A549 (cell line): ENCODE results near the gene C2CD2. TPM values are rescaled to one million over a fixed set of nuclear protein-coding genes. Genes with fewer than 3 reads are reported as not detected.

Source experiments
- ATAC-seq, 2 experiments: fragments of 200-7000 bp in 1 of 2; fragments of >200 bp in 1 of 2; cut with Nextera tagmentation in 1 of 2; cut with Tn5 transposase in 1 of 2; 3 replicates each; pipeline versions ENCODE4 v1.8.0 to v1.9.1; 2018 to 2020; ENCODE audit warnings: mild to moderate bottlenecking in 1 of 2, moderate library complexity in 1 of 2
- CTCF ChIA-PET: fragments of 300-600 bp; sonication (Branson Sonifier 250); formaldehyde crosslinking; extraction: SDS; loops from one replicate; lab custom pipeline; 2021; ENCODE audit warnings: antibody characterized with exemption, inconsistent platforms; lab: Yijun Ruan, JAX
- POLR2A ChIA-PET: fragments of 350-600 bp; formaldehyde crosslinking; extraction: SDS; loops from one replicate; lab custom pipeline; 2021; ENCODE audit warnings: antibody characterized with exemption, inconsistent platforms; lab: Yijun Ruan, JAX
- DNase-seq, 2 experiments: peaks; one replicate each; pipeline versions ENCODE4 v3.0.0 to v3.0.0-alpha.2; 2011 to 2016; ENCODE audit warnings: low read depth in 1 of 2, low spot score in 1 of 2
- FAIRE-seq: peaks from 2 replicates; lab custom pipeline; 2011; peaks lifted over from hg19 to GRCh38; lab: Jason Lieb, UNC
- H3K27ac ChIP-seq, 2 experiments: fragments of >200 bp; sonication (Bioruptor Twin); formaldehyde crosslinking; 3 replicates each; pipeline ENCODE4 v1.5.1; 2016 to 2017
- H3K4me1 ChIP-seq: fragments of >200 bp; sonication (Bioruptor Twin); formaldehyde crosslinking; 3 replicates; pipeline ENCODE4 v1.6.1; 2016
- H3K4me2 ChIP-seq: fragments of >200 bp; sonication (Bioruptor Twin); formaldehyde crosslinking; 3 replicates; pipeline ENCODE4 v1.6.1; 2016
- H3K4me3 ChIP-seq: fragments of >200 bp; sonication (Bioruptor Twin); formaldehyde crosslinking; 3 replicates; pipeline ENCODE4 v1.5.1; 2016
- H3K9me3 ChIP-seq: fragments of >200 bp; sonication (Bioruptor Twin); formaldehyde crosslinking; 3 replicates; pipeline ENCODE4 v1.6.1; 2016
- ATOH8 ChIP-seq: fragments of 250-450 bp; sonication (Bioruptor Pico); IDR thresholded peaks from 2 replicates; pipeline ENCODE4 v1.5.0; 2020; ENCODE audit warnings: low read depth, mild to moderate bottlenecking, moderate library complexity
- CHD2 ChIP-seq: fragments of 150-350 bp; IDR thresholded peaks from 2 replicates; pipeline ENCODE4 v1.6.1; 2014; ENCODE audit warnings: low read length; ENCODE audit not compliant: partially characterized antibody
- EHF ChIP-seq: fragments of 250-450 bp; sonication (Bioruptor Pico); IDR thresholded peaks from 2 replicates; pipeline ENCODE4 v1.5.0; 2020; ENCODE audit warnings: mild to moderate bottlenecking
- FOSB ChIP-seq: fragments of 250-450 bp; sonication (Bioruptor Pico); IDR thresholded peaks from 2 replicates; pipeline ENCODE4 v1.5.0; 2020; ENCODE audit warnings: mild to moderate bottlenecking, moderate library complexity
- HOXA7 ChIP-seq: fragments of 250-450 bp; sonication (Bioruptor Pico); IDR thresholded peaks from 2 replicates; pipeline ENCODE4 v1.5.0; 2020; ENCODE audit warnings: mild to moderate bottlenecking, moderate library complexity
- HOXB13 ChIP-seq: fragments of 250-450 bp; sonication (Bioruptor Pico); IDR thresholded peaks from 2 replicates; pipeline ENCODE4 v1.5.0; 2020; ENCODE audit warnings: low read depth, mild to moderate bottlenecking, moderate library complexity
- JUN ChIP-seq, 2 experiments: fragments of >200 bp; sonication (Bioruptor Twin); formaldehyde crosslinking; IDR thresholded peaks; 2 replicates in 1 of 2; 3 replicates in 1 of 2; pipeline ENCODE4 v1.6.1; 2016 to 2017
- KDM1A ChIP-seq: fragments of 200-600 bp; sonication (generic); IDR thresholded peaks from 2 replicates; pipeline ENCODE4 v1.6.1; 2016; ENCODE audit warnings: low read depth, mild to moderate bottlenecking
- KDM5A ChIP-seq: fragments of 200-600 bp; sonication (generic); IDR thresholded peaks from 2 replicates; pipeline ENCODE4 v1.6.1; 2016; ENCODE audit warnings: antibody characterized with exemption, mild to moderate bottlenecking
- MAFK ChIP-seq: fragments of 450-650 bp; IDR thresholded peaks from 2 replicates; pipeline ENCODE4 v1.6.1; 2014; ENCODE audit not compliant: partially characterized antibody
- NFE2L2 ChIP-seq: fragments of 150-350 bp; conservative IDR thresholded peaks from 2 replicates; pipeline ENCODE4 v1.6.1; 2014; ENCODE audit warnings: low read length
- NPAS2 ChIP-seq: fragments of 250-450 bp; sonication (Bioruptor Pico); IDR thresholded peaks from 2 replicates; pipeline ENCODE4 v1.8.0; 2022; ENCODE audit warnings: mild to moderate bottlenecking, moderate library complexity, borderline replicate concordance
- NR3C1 ChIP-seq: fragments of >200 bp; sonication (Bioruptor Twin); formaldehyde crosslinking; IDR thresholded peaks from 3 replicates; pipeline ENCODE4 v1.6.1; 2017
- ZC3H11A ChIP-seq: fragments of 450-650 bp; IDR thresholded peaks from 2 replicates; pipeline ENCODE4 v1.6.1; 2014; ENCODE audit warnings: antibody characterized with exemption, mild to moderate bottlenecking
- ZNF302 ChIP-seq: fragments of 250-450 bp; sonication (Bioruptor Pico); IDR thresholded peaks from 2 replicates; pipeline ENCODE4 v1.9.0; 2021; ENCODE audit warnings: inconsistent platforms, mild to moderate bottlenecking, moderate library complexity
- ZSCAN20 ChIP-seq: fragments of 250-450 bp; sonication (Bioruptor Pico); IDR thresholded peaks from 2 replicates; pipeline ENCODE4 v1.8.0; 2022; ENCODE audit warnings: mild to moderate bottlenecking, moderate library complexity
- WGBS: methylation state at CpG from one replicate; pipeline ENCODE4 v1.1.6; 2017; ENCODE audit errors: missing lambda C conversion rate; 5-methylcytosine and 5-hydroxymethylcytosine counted together
- polyA plus RNA-seq, 4 experiments: library from polyadenylated mRNA; depleted of rRNA in 3 of 4; stranded (reverse); fragments of >200 nt; fragmentation: RNase III in 1 of 4; extraction: RNeasy Plus Mini Kit Qiagen cat#74134 plus additional on column Dnase treatment in 1 of 4; gene quantifications; 2 replicates in 3 of 4; 3 replicates in 1 of 4; pipeline ENCODE4 v1.2.3, GENCODE V29; 2011 to 2017
- TF ChIP-seq, protein P1 (sequence below): fragments of >200 bp; sonication (Bioruptor Twin); formaldehyde crosslinking; IDR thresholded peaks from 3 replicates; pipeline ENCODE4 v1.5.1; 2016
- TF ChIP-seq, protein P2 (sequence below): fragments of 200-600 bp; sonication (generic); IDR thresholded peaks from 2 replicates; pipeline ENCODE4 v1.6.1; 2016; ENCODE audit warnings: antibody characterized with exemption, mild to moderate bottlenecking, moderate library complexity

Gene C2CD2
- polyA plus RNA-seq, 2 of the 4 experiments (the other 2 are of a cell fraction), result 7.0 to 13.5 TPM

DNA sequence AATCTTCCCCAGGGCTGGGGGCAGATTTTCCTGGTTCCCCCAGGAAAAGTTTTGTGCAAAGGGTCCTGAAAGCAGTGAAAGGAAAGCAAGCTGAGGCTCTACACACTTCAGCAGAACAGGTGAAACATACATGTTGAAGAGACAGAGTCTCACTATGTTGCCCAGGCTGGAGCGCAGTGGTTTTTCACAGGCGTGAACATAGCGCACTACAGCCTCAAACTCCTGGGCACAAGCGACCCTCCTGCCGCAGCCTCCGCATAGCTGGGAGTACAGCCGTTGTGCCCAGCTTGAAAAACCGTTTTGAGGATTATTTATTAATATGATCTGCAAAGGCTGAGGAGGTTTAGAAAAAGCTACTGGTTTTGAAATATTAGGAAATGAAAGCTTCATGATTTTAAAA, 86.5 kb downstream of the C2CD2 start:
- CTCF ChIA-PET, result interaction anchor here (0.6 kb wide), 1 partner anchor 51 kb away, joined by 3 read pairs; no protein-coding TSS in a partner anchor
- DNase-seq (no peak), FAIRE-seq (no peak), ATAC-seq (no peak)
- Histone ChIP-seq H3K4me1 (peaks cover 12% of the 10 kb centered on the region; the same call in 2 of the 3 replicates), H3K4me2 (no peak overlapping the region), H3K9me3 (no peaks in the 10 kb centered on the region), H3K4me3 (no peak overlapping the region)
- 86% methylated on average over 8 of the region's 8 CpGs for WGBS
- no peak for TF ChIP-seq ATOH8 (CRISPR knock-in tag)
- TF ChIP-seq MAFK, result no peak
- TF ChIP-seq NR3C1, result no peak
- no peak for TF ChIP-seq ZNF302
- no peak for TF ChIP-seq HOXA7
- no peak for TF ChIP-seq KDM5A
- TF ChIP-seq, protein P1, sequence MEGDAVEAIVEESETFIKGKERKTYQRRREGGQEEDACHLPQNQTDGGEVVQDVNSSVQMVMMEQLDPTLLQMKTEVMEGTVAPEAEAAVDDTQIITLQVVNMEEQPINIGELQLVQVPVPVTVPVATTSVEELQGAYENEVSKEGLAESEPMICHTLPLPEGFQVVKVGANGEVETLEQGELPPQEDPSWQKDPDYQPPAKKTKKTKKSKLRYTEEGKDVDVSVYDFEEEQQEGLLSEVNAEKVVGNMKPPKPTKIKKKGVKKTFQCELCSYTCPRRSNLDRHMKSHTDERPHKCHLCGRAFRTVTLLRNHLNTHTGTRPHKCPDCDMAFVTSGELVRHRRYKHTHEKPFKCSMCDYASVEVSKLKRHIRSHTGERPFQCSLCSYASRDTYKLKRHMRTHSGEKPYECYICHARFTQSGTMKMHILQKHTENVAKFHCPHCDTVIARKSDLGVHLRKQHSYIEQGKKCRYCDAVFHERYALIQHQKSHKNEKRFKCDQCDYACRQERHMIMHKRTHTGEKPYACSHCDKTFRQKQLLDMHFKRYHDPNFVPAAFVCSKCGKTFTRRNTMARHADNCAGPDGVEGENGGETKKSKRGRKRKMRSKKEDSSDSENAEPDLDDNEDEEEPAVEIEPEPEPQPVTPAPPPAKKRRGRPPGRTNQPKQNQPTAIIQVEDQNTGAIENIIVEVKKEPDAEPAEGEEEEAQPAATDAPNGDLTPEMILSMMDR, result no peak
- TF ChIP-seq, all 56 proteins: peak for 0
- POLR2A ChIA-PET, result interaction anchor here (1.0 kb wide), 1 partner anchor 12 kb away, joined by 3 read pairs; no protein-coding TSS in a partner anchor
- H3K27ac ChIP-seq, result no peak overlapping the region

DNA sequence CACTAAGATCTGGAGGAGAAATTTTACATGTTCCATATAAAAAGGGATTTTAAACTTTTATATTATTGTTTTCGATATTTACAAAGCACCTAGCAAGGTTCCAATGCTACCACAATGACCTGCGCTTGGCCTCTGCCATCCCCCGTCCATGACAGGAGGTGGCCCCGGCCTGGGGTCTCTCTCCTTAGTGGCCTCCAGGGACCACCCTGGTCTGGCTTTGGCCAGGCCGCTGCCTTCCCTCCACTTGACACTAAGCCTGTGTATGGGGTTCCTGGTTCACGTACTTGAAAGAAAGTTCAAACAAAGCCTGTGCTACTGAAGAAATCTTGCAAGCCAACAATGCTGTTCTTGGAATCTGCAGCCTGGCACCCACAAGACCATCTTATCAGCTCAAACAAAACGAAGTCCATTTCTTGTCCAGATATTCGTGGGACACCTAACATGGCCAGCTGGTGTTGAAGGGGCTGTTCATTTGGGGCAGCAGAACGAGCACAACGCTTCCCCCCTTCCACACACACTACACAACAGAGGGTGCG, 87.5 kb downstream of the C2CD2 start:
- peaks cover 12% of the 10 kb centered on the region; the same call in 2 of the 3 replicates for H3K4me1 ChIP-seq
- ChIA-PET POLR2A (interaction anchor here (1.0 kb wide), 1 partner anchor 13 kb away, joined by 3 read pairs; no protein-coding TSS in a partner anchor), CTCF (no interaction called here)
- DNase-seq, result no peak
- FAIRE-seq, result no peak
- 80% methylated on average over 10 of the region's 11 CpGs for WGBS
- H3K4me2 ChIP-seq, result no peak overlapping the region
- no peaks in the 10 kb centered on the region for H3K9me3 ChIP-seq
- TF ChIP-seq KDM5A, result no peak
- TF ChIP-seq HOXB13 (CRISPR knock-in tag), result no peak
- no peak overlapping the region for H3K27ac ChIP-seq
- ATAC-seq, result no peak
- H3K4me3 ChIP-seq, result no peak overlapping the region

DNA sequence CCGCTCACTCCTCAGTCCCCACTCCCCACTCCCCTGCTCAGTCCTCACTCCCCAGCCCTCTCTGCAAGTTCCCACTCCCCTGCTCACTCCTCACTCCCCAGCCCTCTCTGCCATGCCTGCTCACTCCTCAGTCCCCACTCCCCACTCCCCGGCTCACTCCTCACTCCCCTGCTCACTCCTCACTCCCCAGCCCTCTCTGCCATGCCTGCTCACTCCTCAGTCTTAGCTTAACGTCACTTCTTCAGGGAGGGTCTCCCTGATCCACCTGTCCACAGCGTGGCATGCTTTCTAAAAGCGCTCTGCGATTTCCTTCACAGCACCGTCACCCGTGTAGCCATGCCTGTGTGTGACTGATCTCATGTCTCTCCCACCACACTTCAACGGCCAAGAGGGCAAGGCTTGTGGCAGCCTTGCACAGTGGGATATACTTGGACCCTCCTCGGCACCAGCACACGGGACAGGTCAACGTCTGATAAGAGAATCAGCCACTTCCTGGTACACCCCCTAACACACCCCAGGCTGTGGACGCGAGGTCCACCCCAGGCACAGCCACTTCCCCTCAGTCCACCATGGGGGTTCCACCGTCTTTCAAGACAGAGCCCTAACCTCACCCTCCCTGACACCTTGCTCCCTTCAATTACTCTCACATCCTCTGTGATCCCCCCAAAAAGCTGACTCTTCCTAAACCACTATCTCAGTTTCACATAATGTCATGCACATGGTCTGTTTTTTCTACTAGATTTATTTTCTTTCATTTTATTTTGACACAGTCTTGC, 88.6 kb downstream of the C2CD2 start:
- no peak overlapping the region for H3K4me2 ChIP-seq
- no peak for DNase-seq
- no peak overlapping the region for H3K27ac ChIP-seq
- H3K9me3 ChIP-seq, result no peaks in the 10 kb centered on the region
- no peak for ATAC-seq
- peaks cover 12% of the 10 kb centered on the region; the same call in 2 of the 3 replicates for H3K4me1 ChIP-seq
- FAIRE-seq, result no peak
- no peak for TF ChIP-seq NPAS2
- no peak for TF ChIP-seq KDM1A
- TF ChIP-seq ZC3H11A, result no peak
- no peak for TF ChIP-seq JUN (IDR thresholded peaks at IDR 0.05)
- no peak for TF ChIP-seq KDM5A
- TF ChIP-seq CHD2, result no peak
- TF ChIP-seq EHF (CRISPR knock-in tag), result no peak
- TF ChIP-seq FOSB (CRISPR knock-in tag), result no peak
- TF ChIP-seq ATOH8 (CRISPR knock-in tag), result no peak
- TF ChIP-seq HOXB13 (CRISPR knock-in tag), result no peak
- TF ChIP-seq, protein P2, sequence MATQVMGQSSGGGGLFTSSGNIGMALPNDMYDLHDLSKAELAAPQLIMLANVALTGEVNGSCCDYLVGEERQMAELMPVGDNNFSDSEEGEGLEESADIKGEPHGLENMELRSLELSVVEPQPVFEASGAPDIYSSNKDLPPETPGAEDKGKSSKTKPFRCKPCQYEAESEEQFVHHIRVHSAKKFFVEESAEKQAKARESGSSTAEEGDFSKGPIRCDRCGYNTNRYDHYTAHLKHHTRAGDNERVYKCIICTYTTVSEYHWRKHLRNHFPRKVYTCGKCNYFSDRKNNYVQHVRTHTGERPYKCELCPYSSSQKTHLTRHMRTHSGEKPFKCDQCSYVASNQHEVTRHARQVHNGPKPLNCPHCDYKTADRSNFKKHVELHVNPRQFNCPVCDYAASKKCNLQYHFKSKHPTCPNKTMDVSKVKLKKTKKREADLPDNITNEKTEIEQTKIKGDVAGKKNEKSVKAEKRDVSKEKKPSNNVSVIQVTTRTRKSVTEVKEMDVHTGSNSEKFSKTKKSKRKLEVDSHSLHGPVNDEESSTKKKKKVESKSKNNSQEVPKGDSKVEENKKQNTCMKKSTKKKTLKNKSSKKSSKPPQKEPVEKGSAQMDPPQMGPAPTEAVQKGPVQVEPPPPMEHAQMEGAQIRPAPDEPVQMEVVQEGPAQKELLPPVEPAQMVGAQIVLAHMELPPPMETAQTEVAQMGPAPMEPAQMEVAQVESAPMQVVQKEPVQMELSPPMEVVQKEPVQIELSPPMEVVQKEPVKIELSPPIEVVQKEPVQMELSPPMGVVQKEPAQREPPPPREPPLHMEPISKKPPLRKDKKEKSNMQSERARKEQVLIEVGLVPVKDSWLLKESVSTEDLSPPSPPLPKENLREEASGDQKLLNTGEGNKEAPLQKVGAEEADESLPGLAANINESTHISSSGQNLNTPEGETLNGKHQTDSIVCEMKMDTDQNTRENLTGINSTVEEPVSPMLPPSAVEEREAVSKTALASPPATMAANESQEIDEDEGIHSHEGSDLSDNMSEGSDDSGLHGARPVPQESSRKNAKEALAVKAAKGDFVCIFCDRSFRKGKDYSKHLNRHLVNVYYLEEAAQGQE, result no peak
- TF ChIP-seq NFE2L2, result no peak
- TF ChIP-seq ZNF302, result no peak
- TF ChIP-seq ZSCAN20 (CRISPR knock-in tag), result no peak
- no peak overlapping the region for H3K4me3 ChIP-seq
- POLR2A ChIA-PET, result no interaction called here
- 93% methylated on average over 11 of the region's 15 CpGs for WGBS
- CTCF ChIA-PET, result interaction anchor here (1.3 kb wide), 1 partner anchor 49 kb away, joined by 3 read pairs; no protein-coding TSS in a partner anchor
